NCI-H1694 treated with DMSO at 0.1 percent for 48 hours (cell line): Measurements from ENCODE around the gene COL5A1.
"Not testable (repeated sequence)": the region's sequence is repeated elsewhere in the genome, so short reads cannot be mapped to it uniquely, and the experiment has no call there.

Experiments
- DNase-seq: peaks from one replicate; lab custom pipeline; 2025; lab: John Stamatoyannopoulos, UW

COL5A1 gene

DNA sequence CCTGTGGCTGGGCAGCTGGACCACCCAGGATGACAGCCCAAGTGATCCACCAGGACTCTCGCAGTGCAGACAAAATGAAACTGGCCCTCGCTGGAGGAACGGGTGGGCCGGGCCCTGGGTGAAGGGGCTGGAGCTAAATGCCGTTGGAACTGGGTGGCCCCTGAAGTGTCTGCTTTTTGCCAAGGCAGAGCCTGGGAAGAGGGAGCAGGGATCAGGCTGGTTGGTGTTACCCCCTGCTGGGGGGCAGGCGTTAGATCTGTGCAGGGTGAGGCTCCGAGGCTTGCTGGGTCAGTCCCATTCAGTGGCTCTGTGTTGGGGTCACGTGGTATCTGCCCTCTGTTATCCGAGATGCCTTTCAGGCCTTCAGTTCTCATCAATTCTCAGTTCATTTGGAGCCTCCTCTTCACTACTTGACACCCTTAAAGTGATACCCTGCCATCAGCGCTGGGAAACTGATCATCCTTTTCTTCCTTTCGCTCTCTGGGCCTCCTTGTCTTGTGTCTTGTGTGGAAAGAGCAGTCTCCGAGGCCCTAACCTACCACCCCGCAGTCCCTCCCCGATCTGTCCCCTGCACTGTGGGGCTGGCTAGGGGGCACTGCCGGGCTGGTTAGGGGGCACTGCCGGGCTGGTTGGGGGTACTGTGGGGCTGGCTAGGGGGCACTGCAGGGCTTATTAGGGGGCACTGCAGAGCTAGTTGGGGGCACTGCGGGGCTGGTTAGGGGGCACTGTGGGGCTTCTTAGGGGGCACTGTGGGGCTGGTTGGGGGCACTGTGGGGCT, 37.3 kb downstream of the COL5A1 start:
- DNase-seq, result no peak

DNA sequence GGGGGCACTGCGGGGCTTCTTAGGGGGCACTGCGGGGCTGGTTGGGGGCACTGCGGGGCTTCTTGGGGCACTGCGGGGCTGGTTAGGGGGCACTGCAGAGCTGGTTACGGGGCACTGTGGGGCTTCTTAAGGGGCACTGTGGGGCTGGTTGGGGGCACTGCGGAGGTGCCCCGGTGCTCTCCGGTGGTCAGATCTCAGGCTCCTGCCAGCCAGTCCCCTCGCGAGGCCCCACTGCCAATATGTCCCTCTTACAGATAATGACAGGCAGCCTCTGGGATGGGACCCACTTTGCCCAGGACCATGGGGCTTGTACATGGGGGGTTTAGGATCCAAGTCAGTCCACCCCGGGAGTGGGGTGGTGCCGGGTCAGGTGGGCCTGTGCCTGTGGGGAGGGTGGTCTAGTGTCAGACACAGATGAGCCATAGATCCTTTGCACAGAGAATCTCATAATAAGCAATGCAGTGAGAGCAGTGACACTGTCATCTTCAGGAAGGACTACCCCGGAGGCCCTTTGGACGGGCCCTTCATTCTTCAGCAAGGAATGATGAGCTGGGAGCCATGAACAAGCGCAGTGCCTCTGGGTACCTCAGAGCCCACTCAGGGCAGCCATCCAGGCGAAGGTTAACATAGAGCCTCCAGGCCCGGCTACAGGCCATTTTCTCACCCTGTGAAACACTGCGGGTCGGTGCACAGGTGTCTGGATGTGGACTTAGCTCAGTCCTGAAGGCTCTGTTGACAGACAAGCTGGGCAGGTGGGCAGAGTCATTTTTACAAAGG, 38.2 kb downstream of the COL5A1 start:
- DNase-seq, result no peak

DNA sequence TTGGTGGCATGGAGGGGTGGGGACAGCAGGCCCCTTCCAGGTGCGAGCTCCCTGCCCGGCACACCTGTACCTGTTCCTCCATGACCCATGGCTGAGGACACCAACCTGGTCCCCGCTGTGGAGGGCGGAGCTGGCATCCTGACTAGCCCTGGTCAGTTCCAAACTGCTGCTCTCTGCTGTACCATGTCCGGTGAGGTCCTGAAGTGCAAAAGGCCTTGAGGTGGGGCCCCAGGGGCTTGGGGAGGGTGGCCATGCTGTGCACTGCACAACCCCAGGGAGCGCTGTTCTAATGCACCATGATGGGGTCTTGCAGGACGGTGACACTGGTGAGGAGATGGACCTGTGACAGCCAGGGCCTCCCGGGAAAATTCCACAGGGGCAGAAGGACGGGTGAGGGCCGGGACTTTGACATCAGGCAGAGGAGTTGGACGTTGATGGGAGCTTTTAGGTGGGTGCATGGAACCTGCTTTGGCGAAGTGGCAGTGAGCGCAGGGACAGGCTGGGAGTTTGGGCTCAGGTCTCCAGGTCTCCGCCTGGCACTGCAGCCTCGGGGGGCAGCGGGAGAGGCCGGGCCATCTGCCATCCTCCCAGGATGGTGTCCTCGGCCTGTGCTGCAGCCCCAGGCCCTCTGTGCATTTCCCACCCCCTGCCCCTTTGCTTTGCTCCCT, 38.9 kb downstream of the COL5A1 start:
- DNase-seq, result no peak

DNA sequence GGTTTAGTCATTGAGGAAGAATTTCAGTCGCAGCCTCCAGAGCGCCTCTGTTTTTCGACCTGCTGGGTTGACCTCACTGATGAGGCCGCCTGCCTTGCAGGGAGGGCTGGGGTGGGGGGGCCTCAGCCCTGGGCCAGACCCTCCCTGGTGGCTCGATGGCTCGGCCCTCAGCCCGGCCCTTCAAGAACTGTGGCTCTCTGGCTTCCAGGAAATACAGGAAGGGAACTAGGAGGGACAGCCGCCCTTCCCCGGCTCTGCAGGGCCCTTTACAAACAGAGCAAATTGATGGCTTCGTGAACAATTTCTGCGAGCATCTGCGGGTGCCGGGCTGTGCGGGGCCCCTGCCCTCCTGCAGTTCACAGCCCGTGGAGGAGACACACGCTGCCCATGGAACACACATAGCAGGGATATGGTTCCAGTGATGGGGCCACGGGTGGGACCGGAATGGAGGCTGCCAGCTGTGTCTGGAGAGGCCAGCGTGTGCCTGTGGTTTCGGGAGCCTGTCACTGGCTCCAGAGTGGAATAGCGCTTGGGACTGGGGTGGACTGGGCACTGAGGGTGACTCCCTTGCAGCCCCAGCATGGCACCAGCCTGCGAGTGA, 39.6 kb downstream of the COL5A1 start:
- DNase-seq, result no peak

DNA sequence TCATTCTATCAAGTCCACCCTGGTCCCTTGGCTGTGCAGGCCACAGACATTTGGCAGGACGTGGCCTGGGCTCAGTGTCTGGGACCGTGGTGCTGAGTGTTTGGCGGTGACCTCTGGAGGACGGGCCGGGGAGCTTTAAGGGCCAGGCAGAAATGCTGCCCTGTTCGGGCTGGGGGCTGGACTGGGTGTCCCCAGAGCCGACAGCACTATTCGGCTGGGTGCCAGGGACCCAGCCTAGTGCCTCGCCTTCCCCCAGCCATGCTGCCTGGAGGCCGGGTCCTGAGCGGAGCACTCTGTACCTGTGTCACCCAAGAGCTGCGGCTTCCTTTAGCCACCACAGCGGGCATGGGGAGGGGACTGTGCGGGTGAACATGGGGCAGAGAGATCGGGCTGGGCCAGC, 40.4 kb downstream of the COL5A1 start:
- DNase-seq, result no peak

DNA sequence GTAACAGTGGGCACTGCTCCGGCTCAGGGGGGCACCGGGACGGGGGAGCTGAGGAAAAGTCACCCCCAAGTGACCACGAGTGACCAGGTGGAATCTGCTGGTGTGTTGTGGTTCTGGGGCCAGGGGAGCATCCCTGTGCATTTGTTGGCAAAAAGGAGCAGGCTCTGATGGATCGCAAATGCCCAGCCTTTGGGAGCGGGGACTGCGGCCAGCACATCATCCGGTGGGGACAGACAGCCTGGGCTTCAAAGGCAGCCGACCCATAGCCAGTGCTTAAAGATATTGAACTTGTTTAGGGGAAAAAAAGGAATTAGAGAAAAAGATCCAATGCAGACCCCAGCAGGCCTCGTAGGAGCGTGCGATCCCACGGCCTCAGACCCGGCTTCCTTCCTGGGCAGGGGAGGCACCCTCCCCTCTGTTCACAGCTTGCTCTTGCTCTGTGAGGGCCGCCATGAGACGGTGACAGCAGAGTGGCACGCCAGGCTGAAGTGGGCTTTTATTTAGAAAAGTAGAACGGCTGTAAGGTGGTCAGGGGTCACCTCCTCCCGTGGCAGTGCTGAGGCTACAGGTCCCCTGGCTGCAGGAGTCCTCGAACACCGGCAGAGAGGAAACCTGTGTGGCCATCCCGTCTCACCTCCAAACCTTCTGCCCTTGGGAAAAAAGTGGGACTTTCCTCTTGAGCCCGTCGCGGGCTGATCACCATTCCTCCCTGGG, 41.2 kb downstream of the COL5A1 start:
- DNase-seq, result no peak

DNA sequence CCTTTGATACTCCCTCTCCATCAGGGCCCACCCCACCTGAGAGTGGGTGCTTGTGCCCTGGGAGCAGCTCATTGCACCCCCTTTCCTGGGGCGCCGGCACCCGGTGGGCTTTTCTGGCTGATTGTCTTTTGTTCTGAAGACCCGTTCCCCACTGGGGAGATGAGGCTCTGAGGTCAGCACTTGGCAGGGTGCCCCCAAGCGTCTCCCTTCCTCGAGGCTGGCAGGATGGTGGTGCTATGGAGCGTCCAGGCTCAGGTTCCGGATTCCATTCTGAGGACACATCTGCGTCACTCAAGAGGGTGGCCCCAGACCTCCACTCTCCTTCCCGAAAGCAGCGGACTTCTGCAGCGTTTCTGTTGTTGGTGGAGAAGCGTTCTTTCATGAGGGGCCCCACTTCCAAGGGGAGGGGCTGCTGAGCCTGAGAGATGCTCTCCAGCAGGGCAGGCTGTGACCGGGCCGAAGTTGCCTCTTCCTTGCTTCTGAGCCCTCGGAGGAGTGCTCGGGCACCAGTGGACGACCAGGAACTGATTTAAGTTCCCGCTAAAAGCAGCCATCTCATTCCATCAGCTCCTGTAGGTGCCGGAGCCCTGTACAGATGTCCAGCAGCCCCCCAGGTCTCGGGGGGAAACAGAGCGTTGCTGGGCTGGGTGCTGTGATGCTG, 42.2 kb downstream of the COL5A1 start:
- no peak for DNase-seq

DNA sequence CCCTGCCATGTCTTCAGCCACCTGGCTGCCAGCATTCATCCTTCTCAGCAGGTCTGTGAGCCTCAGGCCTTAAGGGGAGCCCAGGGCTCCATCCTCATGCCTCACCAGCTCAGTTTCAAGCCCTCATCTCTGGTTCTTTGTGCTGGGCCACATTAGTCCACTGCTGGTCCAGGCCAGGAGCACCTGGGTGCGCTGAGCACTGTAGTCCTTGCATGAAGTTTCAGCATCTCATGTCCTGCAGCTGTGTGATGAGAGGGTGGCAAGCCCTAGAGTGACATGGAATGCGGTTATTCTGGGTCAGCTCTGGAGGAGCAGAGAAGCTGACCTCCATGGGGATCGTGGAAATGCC, 42.7 kb downstream of the COL5A1 start:
- no peak for DNase-seq

DNA sequence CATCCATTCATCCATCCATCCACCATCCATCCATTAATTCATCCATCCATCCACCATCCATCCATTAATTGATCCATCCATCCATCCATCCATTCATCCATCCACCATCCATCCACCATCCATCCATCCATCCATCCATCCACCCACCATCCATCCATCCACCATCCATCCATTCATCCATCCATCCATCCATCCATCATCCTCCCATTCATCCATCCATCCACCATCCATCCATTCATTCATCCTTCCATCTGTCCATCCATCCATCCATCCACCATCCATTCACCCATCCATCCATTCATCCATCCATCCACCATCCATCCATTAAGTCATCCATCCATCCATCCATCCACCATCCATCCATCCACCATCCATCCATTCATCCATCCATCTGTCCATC, 43.3 kb downstream of the COL5A1 start:
- not testable (repeated sequence) for DNase-seq

DNA sequence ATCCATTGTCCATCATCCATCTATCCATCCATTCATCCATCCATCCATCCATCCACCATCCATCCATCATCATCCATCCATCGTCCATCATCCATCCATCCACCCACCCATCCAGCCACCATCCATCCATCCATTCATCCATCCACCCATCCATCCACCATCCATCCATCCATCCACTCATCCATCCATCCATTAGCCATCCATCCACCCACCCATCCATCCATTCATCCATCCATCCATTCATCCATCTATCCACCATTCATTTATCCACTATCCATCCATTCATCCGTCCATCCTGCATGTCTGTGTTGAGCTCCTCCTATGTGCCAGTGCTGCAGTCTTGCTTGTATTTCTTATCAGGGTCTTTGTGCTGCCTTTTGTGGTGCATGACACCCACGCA, 44.2 kb downstream of the COL5A1 start:
- DNase-seq, result no peak

DNA sequence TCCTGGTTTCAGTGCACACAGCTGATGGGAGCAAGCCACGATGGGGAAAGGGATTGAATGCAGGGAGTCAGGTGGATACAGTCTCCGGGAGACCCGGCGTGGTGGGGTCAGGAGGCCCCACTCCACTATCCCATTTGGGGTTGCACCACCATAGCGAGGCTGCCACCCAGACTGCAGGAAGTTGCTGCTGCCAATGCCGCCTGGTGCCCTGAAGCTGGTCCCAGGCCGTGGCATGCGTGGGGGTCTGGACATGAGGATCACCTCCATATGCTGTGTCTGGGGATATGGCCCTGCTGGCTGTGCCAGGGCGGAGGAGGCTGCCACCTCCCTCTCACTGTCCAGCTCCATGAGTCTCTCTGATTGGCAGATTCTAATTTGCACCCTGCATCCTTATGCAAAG, 45.3 kb downstream of the COL5A1 start:
- DNase-seq, result no peak

DNA sequence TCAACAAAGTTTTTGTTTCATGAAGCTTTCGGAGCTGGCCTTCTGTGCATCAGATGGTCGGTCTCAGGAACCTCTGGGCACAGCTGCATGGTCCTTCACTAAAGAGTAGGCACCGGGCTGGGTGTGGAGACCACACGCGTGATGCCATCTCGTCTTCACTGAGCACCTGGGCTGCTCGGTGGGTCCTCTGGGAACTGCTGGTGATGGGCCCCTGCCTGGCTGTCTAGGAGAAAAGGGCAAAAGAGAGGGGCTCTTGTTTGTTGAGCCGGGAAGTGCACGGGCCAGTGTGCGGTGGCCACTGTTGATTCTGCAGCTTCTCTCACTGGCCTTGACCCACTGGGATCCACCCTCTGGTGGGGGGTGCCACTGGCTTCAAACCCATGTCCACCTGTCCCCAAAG, 46.0 kb downstream of the COL5A1 start:
- DNase-seq, result no peak

DNA sequence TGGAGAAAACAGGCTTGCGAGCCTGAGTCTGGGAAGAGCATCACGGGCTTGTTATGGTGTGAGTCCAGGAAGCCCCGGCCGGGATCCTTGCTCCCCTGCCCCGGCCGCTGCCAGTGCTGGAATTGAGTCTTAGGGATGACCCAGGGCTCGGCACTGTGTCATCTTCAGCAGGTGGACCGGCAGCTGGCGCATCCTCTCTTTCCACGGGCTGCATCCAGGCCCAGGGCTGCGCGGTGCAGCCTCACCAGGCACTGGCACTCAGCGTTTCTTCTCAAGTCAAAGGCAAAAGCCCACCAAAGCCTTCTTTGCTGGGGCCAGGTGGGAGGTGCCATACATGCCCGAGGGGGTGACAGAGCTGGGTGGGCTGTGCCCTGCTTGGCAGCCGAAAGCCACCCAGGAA, 46.6 kb downstream of the COL5A1 start:
- DNase-seq, result no peak

DNA sequence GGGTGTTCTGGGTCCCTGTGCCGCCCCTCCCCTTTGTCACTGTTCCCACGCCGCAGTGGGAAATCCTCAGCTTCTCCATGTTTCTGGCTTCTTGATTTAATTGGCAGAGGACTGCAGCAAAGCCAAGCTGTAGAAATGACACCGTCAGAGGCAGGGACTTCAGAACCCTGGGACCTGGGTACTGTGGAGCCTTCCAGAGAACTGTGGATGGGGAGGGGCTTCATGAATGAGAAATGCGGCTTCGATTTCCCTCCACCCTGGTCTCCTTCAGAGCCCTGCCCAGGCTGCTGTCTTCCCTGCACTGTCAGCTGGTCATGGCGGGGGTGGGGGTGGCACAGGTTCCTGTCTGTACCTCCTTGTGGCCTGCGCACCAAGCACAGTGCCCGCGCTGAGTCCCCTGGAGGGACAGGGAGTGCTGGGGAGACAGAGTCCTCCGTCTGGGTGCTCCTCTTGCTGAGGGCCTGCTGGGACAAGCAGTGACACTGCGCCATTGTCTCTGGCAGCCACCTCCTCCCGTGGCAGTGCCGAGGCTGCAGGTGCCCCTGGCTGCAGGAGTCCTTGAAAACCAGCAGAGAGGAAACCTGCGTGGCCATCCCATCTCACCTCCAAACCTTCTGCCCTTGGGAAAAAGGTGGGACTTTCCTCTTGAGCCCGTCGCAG, 47.2 kb downstream of the COL5A1 start:
- DNase-seq, result no peak

DNA sequence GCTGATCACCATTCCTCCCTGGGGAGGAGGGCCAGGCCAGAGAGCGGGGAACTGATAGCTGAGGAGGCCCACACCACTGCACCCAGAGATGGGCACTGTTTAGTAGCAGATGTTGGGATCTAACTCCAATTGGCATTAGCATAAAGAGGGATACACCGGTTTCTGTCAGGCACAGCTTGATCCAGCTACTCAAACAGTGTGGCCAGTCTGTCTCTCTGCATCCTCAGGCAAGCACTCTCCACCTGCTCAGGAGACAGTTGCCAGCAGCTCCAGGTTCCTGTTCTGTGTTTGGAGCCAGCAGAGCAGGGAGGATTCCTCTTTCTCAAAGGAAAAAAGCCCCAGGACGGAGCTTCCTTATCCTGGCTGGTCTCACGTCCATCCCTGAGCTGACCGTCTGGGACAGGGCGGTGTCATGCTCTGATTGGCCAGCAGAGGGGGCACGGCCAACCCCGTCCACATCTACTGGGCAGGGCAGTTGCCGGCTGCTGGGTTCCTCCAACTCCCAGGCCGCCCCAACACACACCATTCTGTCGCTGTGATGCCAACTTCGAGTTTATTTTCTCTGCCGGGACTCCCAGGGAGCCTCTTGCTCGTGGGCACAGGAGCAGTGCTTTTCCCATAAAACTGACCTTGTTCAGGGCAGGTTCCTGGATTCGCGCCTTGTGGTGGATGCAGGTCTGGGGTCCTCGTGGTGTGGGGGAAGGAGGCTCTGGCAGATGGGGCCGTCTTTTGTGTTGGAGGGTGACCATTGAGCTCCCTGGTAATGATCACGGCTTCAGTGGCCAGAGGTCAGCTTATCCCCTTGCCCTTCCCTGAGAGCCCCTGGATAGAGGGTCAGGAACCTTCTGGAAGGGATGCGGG, 47.9 kb downstream of the COL5A1 start:
- peak; percentile 6 for DNase-seq

DNA sequence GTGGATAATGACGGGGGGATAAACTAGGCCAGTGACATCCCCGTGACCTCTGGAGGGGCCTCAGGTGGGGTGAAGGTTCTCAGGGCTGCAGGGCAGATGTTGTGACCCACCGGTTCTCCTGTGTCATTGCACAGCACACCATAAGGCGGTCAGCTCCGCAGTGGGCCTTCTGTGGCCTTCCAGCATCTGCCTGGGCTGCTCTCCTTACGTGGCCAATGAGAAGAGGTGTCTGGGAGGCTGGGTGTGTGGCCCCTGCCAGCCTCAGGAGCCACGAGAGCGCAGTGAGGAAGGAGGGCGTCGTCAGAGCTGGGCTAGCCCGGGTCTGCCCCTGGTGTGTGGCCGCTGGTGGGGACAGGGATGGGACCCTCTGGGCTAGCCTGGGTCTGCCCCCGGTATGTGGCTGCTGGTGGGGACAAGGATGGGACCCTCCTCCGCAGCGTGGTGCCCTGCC, 48.7 kb downstream of the COL5A1 start:
- DNase-seq, result no peak

DNA sequence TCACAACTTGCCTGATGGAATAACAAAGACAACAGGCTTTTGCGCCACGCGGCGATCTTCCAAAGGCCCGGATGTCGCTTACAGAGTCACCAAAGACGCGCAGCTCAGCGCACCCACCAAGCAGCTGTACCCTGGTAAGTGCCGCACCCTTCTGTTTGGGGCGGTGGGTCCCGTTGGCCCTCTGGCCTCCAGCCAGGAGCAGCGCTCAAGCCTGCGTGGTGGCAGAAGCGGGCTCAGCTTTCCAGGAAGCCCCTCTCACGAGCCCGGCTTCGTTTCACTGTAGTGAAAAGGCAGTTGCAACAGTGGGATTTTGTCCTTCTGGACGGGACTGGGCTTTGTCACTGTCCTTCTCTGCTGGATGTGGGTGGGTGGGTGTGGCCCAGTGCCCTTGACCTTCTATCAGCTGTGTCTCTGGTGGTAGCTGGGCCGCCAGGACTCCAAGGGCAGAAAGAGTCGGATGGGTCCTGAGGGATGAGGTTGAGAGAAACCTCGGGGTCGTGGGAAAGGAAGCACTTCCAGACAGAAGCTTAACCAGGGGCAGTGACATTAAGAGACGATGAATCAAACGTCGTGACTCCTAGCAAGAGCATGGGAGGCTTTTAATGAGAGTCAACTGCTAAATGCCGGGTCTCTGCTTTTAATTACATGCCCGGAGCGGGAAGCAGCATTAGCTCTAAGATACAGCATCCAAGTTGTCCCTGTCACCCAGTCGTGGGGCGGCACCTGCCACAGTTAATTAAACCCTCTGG, 49.5 kb downstream of the COL5A1 start:
- no peak for DNase-seq

DNA sequence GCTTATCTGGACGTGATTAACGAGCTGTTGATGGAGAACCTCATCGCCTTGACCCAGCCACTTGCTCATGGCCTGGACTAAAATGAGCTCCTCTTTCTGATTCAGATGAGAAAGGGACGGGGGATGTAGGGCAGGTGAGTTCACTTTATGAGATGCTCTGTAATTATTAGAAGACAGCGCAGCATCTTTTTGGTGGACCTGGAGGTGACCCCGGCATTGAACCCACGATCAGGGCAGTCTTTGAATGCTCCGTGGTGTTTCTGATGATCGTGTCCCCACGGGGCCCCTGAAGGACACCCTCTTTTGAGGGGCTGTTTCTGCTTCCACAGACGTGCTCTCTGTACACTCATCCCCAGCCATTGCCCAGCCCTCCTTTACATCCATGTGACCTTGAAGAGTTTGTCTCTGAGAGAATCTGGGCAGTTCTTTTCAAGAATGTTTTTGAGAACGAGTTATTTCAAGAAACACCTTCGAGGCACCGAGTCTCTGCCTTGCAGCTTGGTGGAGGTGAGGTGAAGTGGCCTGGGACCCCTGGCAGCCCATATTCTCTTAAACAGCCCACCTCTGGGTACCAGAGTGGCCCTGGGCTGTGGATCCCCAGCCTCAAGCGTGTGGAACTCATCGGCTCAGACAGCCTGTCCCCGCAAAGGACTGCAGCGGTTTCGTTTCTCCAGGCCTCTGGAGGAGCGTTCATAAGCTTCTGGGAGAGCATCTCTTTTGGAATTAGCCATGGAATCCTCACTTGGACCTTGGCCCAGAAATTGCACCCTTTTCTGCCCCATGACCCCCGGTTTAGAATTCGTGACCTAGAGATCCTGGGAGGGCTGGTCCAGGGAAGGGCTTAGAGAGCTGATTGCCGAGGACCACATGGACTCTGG, 50.3 kb downstream of the COL5A1 start:
- DNase-seq, result no peak
